HCT116 (cell line): Measurements from ENCODE around the gene SLC6A13.

Experiments
- CEBPB ChIP-seq: IDR thresholded peaks from 2 replicates; pipeline ENCODE4 v1.6.1; 2012; ENCODE audit warnings: low read depth
- EZH2 ChIP-seq: fragments of 200-600 bp; sonication (generic); IDR thresholded peaks from 2 replicates; pipeline ENCODE4 v1.6.1; 2017; ENCODE audit warnings: antibody characterized with exemption, mixed run types
- POLR2A ChIP-seq: IDR thresholded peaks from 2 replicates; pipeline ENCODE4 v1.7.0; 2011; ENCODE audit warnings: borderline replicate concordance; ENCODE audit not compliant: insufficient read depth, insufficient read length; ENCODE audit errors: extremely low read depth

DNA sequence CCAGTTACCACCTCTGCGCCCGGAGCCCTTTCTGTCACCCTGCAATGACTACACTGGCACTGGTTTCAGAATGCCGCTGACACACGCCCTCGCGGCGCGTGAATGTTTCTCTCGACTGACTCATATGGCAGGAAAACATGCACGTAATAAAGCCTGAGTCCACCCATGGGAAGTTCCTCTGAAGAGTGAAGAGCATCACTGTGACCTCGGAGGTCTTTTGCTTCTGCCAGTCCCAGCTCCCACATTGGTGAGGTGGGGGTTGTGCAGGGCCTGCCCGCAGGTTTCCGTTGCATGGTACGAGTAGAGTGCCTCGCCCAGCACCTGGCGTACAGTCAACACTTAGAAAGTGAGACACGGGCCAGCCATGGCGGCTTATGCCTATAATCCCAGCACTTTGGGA is 37.6 kb downstream of the SLC6A13 start:
- TF ChIP-seq CEBPB (no peak), EZH2 (no peak), POLR2A (no peak)
